ENCODE results near the gene DOCK9.

GRCh38 chr13:98981369-98982080, 3.7 kb upstream of the DOCK9 start:
- TF ChIP-seq TAF1 (IDR thresholded peaks at IDR 0.05; ENCODE audit: control insufficient read depth, extremely low read depth, insufficient read depth, low read length, severe bottlenecking) (no peak), ZZZ3 (IDR thresholded peaks at IDR 0.05) (no peak), REST (IDR thresholded peaks at IDR 0.05; ENCODE audit: borderline replicate concordance) (no peak), REST (CRISPR knock-in tag; IDR thresholded peaks at IDR 0.05; ENCODE audit: low read depth) (no peak)
- TF ChIP-seq, protein P1, sequence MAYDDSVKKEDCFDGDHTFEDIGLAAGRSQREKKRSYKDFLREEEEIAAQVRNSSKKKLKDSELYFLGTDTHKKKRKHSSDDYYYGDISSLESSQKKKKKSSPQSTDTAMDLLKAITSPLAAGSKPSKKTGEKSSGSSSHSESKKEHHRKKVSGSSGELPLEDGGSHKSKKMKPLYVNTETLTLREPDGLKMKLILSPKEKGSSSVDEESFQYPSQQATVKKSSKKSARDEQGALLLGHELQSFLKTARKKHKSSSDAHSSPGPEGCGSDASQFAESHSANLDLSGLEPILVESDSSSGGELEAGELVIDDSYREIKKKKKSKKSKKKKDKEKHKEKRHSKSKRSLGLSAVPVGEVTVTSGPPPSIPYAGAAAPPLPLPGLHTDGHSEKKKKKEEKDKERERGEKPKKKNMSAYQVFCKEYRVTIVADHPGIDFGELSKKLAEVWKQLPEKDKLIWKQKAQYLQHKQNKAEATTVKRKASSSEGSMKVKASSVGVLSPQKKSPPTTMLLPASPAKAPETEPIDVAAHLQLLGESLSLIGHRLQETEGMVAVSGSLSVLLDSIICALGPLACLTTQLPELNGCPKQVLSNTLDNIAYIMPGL (CRISPR knock-in tag; IDR thresholded peaks at IDR 0.05) = no peak

All from K562 (cell line).